Activated T-helper 9 cell treated with anti-CD3 and anti-CD28 coated beads, Interleukin-2, amount 50 U/mL, for 16 hours (primary cell): Measurements from ENCODE around the gene EXOC4.
"Not testable (repeated sequence)": the region's sequence is repeated elsewhere in the genome, so short reads cannot be mapped to it uniquely, and the experiment has no call there.

Source experiments
- DNase-seq: peaks from one replicate; pipeline ENCODE4 v3.0.0-alpha.2; 2020; ENCODE audit warnings: low read depth

The EXOC4 gene

DNA sequence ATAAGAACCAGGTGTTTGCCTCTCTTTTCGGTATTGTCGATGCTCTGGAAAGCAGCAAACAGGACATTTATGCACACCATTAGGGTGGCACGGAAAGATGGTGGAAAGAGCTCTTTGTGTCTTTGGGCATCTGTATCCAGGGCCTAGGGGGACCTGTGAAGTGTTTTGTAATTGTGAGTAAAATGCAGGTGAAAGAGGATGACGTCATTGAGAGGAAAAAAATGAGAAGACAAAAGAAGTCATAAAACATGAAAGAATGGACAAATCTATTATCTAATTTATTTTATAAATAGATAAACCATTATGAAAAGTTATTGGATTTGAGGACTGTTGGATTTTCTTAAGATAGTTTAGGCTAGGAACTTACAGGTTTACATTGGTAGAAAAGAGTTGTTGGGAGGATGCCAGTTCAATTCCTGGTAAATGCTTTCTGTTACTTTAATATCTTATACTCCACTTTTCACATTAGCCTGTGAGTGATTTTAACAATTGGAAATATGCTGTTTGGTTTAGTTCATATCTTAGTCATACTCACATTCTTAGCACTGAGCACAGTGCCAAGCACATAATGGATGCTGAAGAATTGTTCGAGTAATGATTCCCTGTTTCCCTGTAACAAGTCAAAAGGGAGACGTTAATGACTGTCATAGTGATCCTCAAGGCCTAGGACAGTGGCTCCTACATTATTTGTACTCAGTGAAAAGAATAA is 62.6 kb downstream of the EXOC4 start:
- no peak for DNase-seq

DNA sequence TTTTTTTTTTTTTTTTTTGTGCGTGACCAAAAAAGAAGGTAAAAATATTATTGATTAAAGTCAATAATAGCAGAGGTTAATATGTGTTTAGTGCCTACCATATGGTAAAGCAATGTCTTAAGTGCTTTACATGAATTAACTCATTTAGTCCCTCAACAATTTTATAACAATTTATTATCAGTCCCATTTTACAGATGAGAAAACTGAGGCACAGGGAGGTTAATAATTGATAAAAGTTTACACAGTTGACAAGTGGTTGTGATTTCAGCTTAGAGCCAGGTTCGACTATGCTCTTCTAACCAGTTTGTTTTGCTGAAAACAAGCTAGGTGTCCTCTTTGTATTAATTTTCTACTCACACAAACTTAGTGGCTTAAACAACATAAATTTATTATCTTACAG is 67.0 kb downstream of the EXOC4 start:
- no peak for DNase-seq

DNA sequence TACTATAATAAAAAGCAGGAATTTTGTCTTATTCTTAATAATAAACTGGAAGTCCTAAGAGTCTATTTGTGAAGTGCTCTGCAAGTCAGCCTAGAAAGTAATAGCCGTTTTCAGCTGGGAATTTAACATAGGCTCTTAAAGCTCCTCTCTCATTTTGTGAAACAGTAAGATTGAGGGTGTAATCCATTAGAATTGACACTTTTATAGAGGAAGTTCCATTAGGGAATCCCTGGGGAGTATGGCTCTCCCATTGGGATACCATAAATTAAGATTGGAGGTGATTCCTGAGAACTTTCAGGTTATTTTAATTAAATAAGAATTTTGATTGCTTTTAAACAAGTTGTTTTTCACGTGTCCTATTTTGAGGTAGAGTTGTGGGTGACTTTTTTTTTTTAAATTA is 68.0 kb downstream of the EXOC4 start:
- no peak for DNase-seq

DNA sequence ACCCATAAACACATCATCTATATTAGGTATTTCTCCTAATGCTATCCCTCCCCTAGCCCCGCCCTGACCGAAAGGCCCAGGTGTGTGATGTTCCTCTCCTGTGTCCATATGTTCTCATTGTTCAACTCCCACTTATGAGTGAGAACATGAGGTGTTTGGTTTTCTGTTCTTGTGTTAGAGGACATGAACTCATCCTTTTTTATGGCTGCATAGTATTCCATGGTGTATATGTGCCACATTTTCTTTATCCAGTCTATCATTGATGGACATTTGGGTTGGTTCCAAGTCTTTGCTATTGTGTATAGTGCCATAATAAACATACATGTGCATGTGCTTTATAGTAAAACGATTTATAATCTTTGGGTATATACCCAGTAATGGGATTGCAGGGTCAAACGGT is 68.5 kb downstream of the EXOC4 start:
- not testable (repeated sequence) for DNase-seq

DNA sequence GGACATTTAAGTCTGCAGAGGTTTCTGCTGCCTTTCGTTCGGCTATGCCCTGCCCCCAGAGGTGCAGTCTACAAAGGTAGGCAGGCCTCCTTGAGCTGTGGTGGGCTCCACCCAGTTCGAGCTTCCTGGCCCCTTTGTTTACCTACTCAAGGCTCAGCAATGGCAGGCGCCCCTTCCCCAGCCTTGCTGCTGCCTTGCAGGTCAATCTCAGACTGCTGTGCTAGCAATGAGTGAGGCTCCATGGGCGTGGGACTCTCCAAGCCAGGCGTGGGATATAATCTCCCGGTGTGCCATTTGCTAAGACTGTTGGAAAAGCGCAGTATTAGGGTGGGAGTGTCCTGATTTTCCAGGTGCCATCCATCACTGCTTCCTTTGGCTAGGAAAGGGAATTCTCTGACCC is 73.9 kb downstream of the EXOC4 start:
- not testable (repeated sequence) for DNase-seq

DNA sequence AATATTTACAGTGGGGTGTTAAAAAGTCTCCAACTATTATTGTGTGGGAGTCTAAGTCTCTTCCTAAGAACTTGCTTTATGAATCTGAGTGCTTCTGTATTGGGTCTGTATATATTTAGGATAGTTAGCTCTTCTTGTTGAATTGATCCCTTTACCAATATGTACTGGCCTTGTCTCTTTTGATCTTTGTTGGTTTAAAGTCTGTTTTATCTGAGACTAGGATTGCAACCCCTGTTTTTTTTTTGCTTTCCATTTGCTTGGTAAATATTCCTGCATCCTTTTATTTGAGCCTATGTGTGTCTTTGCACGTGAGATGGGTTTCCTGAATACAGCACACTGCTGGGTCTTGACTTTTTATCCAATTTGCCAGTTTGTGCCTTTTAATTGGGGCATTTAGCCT is 75.1 kb downstream of the EXOC4 start:
- DNase-seq = not testable (repeated sequence)

DNA sequence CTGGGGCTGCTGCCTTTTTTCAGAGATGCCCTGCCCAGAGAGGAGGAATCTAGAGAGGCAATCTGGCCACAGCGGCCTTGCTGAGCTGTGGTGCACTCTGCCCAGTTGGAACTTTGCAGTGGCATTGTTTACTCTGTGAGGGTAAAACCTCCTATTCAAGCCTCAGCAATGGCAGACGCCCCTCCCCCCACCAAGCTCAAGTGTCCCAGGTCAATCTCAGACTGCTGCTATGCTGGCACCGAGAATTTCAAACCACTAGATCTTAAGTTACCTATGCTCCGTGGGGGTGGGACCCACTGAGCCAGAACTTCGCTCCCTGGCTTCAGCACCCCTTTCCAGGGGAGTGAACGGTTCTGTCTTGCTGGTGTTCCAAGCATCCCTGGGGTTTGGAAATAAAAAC is 77.2 kb downstream of the EXOC4 start:
- no peak for DNase-seq

DNA sequence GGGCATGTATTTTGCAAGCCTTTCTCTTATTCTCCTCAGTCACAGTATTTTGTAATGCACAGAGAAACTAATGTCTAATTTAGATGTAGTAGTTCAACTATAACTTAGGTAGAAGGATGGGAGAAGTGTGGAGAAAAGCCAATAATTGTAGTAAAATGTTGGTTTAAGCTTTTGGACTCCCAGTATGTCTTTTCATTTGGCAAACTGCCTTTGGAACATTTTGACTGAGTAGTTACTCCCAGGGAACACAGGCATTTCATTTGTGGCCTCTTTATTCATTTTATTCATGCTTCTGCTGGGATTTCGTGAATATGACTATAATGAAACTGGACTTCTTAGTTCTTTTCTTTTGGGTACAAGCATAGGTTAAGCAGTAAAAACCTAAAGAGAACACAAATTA is 79.0 kb downstream of the EXOC4 start:
- no peak for DNase-seq

DNA sequence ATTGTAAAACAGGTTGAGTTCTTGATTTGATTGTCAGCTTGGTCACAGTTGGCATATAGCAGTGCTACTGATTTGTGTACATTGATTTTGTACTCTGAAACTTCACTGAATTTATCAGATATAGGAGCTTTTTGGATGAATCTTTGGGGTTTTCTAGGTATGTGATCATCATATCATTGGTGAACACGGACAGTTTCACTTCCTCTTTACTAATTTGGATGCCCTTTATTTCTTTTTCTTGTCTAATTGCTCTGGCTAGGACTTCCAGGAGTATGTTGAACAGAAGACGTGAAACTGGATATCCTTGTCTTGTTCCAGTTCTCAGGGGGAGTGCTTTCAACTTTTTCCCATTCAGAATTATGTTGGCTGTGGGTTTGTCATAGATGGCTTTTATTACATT is 86.9 kb downstream of the EXOC4 start:
- DNase-seq = no peak

DNA sequence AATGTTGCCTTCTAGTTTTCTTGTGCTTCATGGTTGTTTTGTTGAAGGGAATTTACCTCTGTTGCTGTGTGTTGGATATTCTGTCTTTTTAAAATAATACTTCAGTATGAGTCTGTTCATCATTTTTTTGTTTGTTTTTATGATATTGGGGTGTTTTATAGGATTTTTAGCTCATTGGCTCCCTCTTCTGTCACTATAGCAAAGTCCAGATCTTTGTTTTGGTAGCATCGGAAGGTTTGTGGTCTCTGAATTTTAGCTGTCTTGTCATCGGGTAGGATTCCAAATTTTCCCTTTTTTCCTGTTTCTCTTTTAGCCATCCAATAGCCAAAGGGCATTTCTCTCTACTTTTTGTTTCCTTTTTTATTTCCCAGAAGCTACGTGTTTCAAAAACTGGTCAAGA is 91.4 kb downstream of the EXOC4 start:
- no peak for DNase-seq

DNA sequence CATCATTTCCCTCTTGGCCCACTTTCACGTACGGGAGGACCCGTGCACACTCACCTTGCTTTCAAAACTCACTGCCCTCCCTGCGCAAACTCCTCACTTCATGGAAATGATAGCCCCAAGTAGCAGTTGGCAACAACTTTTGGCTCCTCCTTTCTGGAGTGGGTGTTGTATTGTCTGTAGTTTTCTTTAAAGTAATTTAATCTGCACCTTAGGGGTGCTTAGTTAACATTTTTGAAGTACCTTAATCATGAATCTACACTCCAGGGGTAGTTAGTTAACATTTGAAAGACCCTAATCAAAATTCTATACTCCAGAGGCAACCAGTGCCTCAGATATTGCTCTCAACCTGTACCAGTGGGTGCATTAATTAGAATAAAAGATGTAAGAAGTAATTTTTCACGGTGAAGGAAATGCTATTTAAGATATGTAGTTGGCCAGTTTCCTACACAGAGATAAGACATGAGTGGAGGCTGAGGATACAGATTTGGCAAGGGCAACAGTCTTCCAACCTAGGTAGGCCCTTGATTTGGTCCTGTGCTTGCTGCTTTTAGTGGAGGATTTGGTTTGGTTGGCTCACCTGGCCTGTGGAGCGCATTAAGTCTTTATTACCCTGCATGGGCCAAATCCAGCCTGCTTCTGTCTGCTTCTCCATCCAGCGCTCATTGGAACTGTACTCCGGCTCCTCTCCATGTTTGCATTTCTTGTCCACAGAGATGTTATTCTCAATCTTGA is 93.0 kb downstream of the EXOC4 start:
- DNase-seq = no peak

DNA sequence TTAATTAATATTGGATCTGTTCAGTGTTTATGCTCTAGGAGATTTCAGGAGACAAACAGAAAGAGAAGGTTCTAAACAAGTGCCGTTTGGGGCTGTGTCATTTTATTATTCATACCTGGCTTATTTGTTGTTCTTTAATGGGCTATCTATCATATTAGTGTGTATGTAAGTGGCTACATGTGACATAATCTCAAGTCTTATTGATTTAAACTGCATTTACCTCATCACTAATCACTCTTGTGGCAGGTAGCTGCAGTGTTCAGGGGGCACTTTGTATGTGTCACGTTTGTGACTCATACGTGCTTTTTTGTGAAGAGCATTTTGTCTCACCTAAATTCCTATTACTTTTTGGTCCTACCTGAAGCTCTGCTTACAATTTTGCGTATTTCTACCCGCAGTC is 95.4 kb downstream of the EXOC4 start:
- no peak for DNase-seq

DNA sequence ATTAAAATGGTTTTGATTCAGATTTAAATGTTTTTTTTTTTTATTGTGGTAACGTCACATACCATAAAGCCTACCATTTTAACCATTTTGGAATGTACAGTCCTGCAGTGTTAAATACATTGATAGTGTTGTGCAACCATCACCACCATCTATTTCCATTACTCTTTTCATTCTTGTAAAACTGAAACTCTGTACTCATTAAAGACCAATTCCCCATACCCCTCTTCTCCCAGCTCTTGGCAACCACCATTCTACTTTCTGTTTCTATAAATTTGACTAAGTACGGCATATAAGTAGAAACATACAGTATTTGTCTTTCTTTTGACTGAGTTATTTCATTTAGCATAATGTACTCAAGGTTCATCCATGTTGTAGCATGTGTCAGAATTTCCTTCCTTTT is 96.2 kb downstream of the EXOC4 start:
- DNase-seq = no peak

DNA sequence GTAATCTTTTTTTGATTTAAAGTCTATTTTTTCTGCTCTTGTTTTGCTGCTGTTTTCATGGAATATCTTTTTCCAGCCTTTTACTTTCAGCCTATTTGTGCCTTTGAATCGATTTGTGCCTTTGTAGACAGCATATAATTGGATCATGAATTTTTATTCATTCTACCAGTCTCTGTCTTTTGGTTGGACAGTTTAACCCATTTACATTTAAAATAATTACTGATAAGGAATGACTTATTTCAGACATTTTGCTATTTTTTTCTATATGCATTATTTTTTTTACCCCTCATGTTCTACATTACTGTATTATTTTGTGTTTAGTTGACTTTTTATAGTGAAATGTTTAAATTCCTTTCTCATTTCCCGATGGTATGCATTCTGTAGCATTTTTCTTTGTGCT is 99.6 kb downstream of the EXOC4 start:
- no peak for DNase-seq

DNA sequence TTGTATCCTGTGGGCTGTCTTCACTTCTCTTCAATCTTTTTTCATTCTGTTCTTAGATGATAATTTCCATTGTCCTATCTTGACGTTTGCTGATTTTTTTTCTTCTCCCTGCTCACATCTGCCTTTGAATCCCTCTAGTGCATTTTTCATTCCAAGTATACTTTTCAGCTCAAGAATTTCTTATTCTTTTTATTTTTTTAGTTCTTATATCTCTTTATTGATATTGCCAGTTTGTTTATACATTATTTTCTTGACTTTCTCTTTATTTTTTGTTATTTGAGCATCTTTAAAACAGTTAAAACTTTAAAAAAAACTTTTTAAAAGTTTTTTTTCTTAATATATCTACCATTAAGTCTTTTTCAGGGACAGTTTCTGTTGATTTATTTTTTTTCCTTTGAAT is 100.9 kb downstream of the EXOC4 start:
- no peak for DNase-seq

DNA sequence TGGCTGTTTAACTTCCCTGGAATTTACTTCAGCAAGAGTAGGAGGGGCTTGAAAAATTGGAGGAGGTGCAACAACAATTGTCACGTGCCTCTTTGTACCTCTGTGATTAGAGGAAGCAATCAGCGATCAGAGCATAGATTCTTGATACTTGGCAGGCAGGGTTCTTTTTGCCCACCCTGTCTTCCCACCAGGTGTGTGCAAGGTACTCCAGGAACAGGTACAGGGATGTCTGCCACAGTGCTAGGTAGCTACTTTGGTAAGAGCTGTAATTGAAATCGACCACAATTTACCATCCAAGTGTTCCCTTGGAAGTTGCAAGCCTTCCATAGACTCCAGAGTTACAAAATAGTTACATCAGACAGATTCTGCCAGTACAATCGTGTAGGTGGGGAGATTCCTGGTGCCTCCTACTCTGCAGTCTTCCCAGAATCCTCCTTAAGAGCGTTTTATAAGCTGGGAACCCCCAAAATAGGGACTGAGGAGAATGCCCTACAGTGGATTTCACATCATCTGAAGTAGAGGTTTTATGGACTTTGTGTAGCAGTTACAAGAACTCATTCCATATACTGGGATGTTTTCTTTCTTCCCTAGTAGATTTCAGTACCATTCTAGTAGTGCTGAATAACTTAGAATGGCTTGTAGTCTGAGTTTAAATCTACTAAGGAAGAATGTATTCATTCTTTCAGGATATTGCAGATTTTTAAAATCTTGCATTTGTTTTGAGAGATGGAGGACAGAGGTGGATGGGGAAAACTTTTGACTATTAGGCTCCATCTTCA is 101.9 kb downstream of the EXOC4 start:
- no peak for DNase-seq

DNA sequence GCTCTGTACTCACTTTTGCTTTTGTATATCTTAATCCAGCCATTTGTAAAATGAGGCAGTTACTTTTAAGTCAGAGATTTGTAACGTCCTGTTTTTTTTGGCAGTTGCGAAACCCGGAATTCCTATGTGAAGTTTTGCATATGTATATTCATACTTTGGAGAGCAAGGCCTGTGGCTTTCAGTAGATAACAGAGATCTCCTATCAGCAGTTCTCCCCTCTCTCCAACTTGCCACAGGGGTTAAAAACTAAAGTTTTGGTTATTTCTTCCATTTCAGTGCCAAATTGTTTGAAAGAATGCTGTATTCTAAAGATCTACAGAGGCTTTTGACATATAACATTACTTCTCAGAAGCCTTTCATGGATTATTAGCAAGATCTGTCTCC is 102.4 kb downstream of the EXOC4 start:
- DNase-seq = no peak

DNA sequence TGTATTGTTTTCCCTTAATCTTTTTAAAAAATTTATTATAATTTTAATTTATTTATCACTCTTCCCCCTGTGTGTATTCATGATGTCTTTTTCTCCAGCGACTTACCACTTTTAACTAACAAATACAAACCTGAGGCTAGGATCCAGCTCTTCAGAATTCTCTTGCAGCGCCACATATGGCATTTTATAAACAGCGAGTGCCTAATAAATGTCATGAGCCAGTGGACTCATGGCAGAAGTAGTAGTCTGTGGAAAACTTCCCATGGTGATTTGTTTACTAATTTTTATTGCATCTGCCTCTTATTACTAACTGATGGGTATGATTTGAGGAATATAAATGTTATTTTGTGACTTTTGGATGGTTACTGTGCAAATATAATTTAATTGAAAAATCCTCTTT is 102.9 kb downstream of the EXOC4 start:
- DNase-seq = no peak

DNA sequence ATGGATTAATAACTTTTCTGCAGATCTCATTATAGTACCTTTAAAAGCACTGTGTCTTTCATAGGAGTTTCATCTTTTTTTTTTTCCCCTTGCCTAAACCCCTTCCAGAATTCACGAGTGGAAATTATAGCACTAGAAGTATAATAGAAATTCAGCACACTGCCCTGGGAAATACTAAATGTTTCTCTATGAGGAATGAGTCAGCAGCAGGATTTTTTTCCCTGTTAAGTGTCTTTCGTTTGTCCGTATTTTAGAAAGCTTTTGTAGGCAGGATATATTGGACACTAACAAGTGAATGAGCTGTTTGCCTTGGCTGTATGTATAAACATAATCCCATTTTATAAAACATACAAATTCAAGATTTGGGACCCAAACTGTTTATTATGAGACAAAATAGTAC is 105.8 kb downstream of the EXOC4 start:
- DNase-seq = no peak

DNA sequence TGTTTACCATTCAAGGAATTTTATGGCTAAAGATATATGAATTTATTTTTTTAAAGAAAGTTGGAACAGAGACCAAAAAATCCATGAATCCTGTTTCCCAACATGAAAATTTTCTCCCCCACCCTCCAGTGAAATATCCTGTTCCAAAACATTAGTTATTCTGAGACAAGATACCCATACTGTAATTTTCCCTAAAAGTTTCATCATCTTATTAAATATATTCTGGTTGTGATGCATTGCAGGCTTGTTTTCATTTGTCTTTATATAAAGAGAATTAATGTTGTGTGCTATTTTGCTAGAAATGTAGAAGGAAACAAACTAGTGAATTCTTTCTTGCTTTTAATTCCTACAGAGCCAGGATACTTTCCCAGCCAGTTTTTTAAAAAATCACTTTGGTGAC is 106.6 kb downstream of the EXOC4 start:
- no peak for DNase-seq

DNA sequence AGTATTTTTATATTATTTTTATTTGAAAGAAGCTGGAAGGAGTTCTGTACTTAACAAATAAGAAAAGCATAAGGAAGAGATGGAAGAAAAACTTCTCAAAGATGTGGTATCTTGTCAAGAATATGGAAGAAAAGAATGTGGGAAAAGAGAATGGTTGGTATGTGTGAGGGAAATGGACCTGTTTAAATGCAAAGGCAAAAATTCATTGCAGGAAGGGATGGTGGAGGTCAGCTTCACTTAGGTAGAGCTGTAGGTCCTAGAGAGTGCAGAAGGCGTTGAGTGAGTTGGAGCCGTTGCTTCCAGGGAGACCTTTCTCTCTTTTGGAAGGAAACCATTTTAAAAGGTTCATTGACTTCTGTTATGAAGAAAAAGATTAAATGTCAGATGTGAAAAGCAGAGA is 107.3 kb downstream of the EXOC4 start:
- no peak for DNase-seq

DNA sequence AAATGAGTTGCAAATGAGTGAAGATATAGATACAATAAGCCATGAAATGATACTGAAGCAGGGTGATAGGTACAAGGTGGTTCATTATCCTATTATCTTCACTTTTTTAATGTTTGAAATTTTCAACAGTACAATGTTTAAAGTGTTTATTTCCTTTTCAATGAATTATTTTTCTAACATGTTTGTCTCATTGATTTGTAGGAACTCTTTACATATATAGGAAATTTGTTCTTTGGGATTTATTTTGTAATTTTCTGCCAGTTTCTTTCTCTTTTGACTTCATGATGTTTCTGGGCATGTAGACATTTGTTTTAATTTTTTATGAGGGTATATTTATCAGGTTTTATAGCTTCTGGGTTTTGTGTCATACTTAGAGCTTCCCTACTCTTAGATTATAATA is 108.9 kb downstream of the EXOC4 start:
- DNase-seq = no peak

DNA sequence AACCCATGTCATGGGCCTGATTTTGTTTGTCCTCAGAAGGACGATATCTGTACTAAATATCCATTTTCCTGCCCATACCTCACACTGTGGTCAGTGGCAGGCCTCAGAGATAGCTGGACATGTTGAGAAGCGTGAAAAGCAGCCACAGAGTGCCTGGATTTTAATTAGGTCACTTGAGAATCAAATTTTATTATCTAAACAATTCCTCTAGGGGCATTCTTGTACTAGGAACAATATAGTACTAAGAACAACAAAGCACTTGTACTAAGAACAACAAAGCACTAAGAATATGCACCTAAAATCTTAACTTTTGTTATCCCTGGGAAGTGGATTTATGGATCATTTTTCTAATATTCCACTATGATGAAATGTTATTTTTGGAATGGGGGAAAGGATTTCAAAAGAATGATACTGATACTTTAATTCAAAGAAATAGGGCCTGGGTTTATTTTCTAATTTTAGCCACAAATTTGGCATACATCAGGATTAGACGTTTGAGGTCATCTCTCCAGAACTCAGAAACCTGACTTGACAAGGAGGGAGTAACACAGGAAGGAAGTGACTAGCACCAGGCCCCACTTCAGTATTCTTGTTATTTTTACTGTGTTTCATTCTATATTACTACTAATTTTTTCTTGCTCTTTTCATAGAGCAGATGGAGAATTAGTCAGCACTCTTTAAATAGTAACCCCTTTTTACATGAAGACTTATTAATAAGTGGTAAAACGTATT is 112.2 kb downstream of the EXOC4 start:
- DNase-seq = no peak
